GM19239 (cell line): ENCODE measurements around the gene PSMC5.

Experiments
- DNase-seq: peaks from one replicate; pipeline ENCODE4 v3.0.0; 2011; ENCODE audit warnings: low spot score; ENCODE audit not compliant: insufficient read length
- FAIRE-seq: peaks from 2 replicates; lab custom pipeline; 2011; peaks lifted over from hg19 to GRCh38; lab: Jason Lieb, UNC

PSMC5 gene

DNA sequence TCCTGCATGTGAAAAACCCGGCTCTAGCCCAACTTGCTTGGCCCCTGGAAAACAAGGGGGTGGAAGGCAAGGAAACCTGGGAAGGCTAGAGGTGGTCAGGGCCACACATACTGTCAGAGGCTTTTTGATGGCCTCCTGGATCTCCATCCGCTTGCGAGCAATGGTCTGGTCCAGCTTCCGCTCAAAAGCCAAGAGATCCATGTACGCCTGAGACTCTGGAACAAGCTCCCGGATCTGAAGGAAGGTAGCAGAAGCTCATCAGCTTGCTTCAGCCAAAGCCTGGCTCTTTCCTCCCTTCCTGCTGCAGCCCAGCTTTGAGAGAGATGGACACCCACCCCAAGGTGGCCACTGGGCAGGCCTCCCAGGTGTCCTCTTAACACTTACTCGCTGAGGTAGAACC lies 9.6 kb downstream of the PSMC5 start:
- no peak for FAIRE-seq

GRCh38 chr17:63837480-63837879 lies 10.2 kb downstream of the PSMC5 start:
- no peak for FAIRE-seq

More for the DNA sequence above, 9.6 kb downstream of the PSMC5 start:
- DNase-seq = no peak

DNA sequence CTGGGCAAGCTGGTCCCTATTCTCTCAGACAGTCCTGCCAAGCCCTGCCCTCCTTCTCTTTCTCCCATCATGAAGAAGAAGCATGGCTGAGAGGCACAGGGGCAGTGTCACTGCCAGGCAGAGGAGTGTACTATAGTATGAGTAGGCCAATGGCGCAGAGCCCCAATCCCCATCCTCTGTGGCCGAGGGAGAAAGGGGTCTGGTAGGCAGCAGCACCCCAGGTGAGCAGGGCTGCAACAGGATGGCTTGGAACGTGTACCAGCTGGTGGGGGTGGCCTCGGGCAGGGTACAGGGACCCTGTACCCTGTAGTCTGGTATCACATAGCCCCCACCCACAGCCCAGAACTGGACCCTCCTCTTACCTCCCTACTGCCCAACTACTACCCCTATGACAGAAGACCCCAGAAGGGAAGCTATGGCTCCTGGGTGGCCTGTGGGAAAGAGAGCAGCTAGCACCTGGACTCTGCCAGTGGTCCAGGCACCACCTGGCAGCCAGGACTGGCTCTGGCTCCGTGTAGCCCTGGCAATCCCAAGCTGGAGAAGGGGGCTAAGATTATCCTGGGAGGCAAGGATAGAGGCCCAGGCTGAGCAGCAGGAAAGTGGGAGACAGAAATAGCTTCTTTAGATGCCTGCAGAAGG lies 10.8 kb downstream of the PSMC5 start:
- no peak for DNase-seq

More at GRCh38 chr17:63837480-63837879, 10.2 kb downstream of the PSMC5 start:
- no peak for DNase-seq

DNA sequence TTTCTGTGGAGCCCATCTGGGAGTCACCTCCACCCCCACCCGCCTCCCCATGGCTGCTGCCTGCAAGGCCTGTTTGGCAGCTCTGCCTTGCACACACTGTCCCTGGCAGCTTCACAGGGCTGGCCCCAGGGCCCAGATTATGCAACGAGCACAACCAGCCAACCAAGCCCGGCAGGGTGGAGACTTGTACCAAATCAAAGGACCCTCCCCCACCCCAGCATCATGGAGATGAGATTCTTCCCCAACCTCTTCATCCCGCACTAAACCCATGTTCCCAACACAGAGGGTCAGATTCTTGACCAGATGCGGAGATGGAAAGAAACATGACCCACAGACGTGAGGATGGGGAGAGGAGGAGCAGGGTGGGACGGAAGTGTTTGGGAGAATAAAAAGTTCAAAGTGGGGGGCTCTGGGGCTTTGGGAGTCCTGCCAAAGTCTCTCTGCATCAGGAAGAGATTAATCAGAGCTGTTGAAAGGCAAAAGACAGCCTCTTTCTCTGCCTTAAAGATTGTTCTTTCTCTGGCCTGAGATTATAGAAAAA lies 11.5 kb downstream of the PSMC5 start:
- DNase-seq = no peak

More for the DNA sequence above, 10.8 kb downstream of the PSMC5 start:
- no peak for FAIRE-seq

GRCh38 chr17:63840591-63841349 lies 13.5 kb downstream of the PSMC5 start:
- DNase-seq (no peak), FAIRE-seq (no peak)

More for the DNA sequence above, 11.5 kb downstream of the PSMC5 start:
- FAIRE-seq = no peak

- peak; percentile 51 for FAIRE-seq
These were observed 14.3 kb downstream of the PSMC5 start for GRCh38 chr17:63841350-63842172.

DNA sequence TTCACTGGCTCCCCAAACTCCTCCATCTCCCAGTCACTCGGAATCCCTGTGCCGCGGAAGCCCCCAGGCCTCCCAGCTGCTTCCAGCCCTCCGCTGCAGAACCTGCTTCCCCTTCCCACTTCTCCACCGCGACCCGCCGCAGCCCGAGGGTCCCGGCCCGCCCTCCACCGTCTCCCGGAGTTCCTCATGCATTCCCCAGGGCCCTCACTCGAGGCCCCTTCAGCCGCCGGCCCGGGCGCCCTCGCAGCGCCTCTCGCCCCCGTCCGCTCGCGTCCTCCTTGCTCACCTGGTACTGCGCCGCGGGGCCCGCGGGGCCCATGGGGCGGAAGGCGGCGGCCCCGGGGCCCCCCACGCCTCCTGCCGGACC lies 14.9 kb downstream of the PSMC5 start:
- no peak for DNase-seq

More at GRCh38 chr17:63841350-63842172, 14.3 kb downstream of the PSMC5 start:
- no peak for DNase-seq

GRCh38 chr17:63842540-63843386 lies 15.5 kb downstream of the PSMC5 start, which contains the start of gene SMARCD2:
Gene SMARCD2 (minus strand): TSS chr17:63842685. CDS start chr17:63842674, 11 bp downstream.
- peak; percentile 88 for FAIRE-seq

More for the DNA sequence above, 14.9 kb downstream of the PSMC5 start:
- no peak for FAIRE-seq

DNA sequence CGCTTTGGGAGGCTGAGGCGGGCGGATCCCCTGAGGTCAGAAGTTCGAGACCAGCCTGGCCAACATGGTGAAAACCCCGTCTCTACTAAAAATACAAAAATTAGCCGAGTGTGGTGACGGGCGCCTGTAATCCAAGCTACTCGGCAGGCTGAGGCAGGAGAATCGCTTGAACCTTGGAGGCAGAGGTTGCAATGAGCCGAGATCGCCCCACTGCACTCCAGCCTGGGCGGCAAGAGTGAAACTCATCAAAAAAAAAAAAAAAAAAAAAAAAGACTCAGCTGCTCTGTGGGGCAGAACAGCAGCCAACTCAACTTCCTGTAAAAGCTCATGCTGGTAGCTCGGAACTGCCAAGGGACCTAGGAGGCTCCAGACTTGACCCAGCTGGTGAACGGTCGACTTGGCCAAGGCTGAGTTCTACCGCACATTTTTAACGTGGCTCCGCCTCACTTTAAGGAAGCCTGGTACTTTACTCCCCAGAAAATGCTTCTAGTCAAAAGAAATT lies 16.2 kb downstream of the PSMC5 start:
- peak; percentile 65 for DNase-seq
- peak; percentile 54 for FAIRE-seq

More at GRCh38 chr17:63842540-63843386, 15.5 kb downstream of the PSMC5 start, which contains the start of gene SMARCD2:
- DNase-seq = peak; percentile 90

GRCh38 chr17:63843910-63844677 lies 16.9 kb downstream of the PSMC5 start:
- no peak for FAIRE-seq

GRCh38 chr17:63845509-63845908 lies 18.3 kb downstream of the PSMC5 start:
- FAIRE-seq (no peak), DNase-seq (no peak)

More at GRCh38 chr17:63843910-63844677, 16.9 kb downstream of the PSMC5 start:
- DNase-seq = no peak

DNA sequence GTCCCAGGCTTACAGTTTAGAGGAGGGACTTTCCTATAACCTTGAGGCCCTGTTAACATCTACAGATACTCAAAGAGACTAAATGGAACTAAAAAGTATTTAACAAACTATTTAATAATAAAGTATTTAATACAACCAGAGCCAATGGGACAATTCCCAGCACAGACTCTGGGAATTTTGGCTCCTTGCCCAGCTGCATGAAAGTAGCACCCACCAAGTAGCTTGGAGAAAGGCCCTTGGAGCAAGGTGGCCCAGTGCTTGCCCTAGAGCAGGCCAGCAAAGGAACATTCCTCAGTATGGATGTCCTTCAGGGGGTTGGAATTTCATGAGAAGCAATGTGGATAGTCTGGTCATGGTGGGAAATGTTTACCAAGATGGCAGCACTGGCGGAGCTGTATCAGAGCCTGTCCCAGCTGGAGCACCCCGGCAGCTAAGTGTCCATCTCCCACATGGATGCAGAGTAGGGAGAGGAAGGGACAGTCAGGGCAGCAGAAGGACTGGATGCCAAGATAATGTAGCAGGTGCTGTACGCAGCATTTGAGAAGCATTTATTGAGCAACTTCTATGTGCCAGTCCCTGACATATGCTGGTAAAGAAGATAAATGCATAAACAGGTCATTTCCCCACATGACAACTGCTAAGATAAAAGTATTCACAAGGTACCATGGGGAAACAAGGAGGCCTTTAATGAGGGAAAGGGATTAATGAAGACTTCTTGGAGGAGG lies 20.5 kb downstream of the PSMC5 start:
- FAIRE-seq = no peak
- DNase-seq = no peak

GRCh38 chr17:63848834-63849689 lies 21.8 kb downstream of the PSMC5 start:
- DNase-seq (peak; percentile 95), FAIRE-seq (peak; percentile 84)

DNA sequence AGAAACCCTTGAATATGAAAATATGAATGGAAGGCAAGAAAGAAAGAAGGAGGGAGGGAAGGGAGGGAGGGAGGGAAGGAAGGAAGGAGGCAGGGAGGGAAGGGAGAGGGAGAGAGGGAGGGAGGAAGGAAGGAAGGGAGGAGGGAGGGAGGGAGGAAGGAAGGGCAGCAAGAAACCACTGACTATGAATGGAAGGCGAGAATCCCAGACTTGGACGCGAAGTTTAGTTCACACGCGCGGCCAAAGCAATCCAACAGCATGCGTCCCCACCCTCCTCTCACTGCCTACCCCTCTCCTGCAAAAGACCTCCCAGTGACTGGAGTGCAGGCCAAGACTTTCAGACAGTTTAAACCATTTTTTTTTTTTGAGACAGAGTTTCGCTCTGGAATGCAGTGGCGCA lies 23.2 kb downstream of the PSMC5 start:
- FAIRE-seq (no peak), DNase-seq (no peak)

DNA sequence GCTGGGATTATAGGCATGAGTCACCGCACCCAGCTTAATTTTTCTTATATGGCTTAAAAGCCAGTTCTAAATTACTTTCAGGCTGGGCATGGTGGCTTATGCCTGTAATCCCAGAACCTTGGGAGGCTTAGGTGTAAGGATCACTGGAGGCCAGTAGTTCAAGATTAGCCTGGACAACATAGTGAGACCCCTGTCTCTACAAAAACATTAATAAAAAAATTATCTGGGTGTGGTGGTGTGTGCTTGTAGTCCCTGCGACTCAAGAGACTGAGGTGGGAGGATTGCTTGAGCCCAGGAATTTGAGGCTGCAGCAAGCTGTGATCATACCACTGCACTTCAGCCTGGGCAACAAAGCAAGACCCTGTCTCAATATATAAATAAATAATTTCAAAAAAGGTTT lies 26.0 kb downstream of the PSMC5 start:
- FAIRE-seq = no peak

DNA sequence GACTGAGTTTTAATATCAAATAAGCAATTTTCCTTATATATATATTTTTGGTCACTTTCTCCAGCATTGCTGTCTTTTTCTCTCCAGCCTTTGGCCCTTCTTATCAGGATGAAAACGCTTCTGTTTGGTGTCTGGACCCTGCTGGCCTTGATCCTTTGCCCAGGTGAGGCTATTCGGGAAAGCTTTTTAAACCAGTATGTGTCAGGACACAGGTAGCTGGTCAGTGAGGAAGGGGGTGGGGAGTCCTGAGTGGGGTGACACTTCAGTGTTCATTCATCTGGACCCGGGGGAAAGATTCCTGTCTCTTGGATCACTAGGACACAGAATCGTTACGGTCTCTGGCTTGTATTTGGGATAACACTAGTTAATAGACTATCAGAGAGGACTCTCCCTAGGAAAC lies 27.5 kb downstream of the PSMC5 start:
- DNase-seq (no peak), FAIRE-seq (no peak)

More for the DNA sequence above, 26.0 kb downstream of the PSMC5 start:
- no peak for DNase-seq

DNA sequence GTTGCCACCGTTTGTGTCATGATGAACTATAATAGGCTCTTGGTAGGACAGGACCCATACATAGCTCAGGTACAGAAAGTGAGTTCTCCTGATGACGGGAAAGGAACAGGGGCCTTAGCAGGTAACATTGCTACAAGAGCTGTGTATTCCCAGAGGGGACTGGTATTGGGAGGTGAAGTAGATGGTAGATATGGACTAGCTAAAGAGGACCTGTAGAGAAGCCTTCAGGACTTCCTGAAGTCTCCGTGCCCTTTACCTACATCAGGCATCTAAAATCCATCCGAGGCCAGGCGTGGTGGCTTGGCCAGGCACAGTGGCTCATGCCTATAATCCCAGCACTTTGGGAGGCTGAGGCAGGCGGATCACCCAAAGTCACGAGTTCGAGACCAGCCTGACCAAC lies 28.0 kb downstream of the PSMC5 start:
- DNase-seq (no peak), FAIRE-seq (no peak)
